GM19238 (cell line): ENCODE data around the gene COL15A1.

Experiments
- DNase-seq: peaks from one replicate; pipeline ENCODE4 v3.0.0; 2011; ENCODE audit warnings: low spot score; ENCODE audit not compliant: insufficient read length

The COL15A1 gene

GRCh38 chr9:99104459-99105151 lies 160.9 kb downstream of the COL15A1 start, which contains the start of gene TGFBR1:
TGFBR1 (plus strand) TSS chr9:99105113; CDS start chr9:99105206, 93 bp downstream.
- peak; percentile 98 for DNase-seq

- peak; percentile 77 for DNase-seq
Observed at GRCh38 chr9:99105152-99106043, 161.7 kb downstream of the COL15A1 start.

- DNase-seq: no peak
Observed at GRCh38 chr9:99106044-99106375, 162.3 kb downstream of the COL15A1 start.

- DNase-seq: no peak
Observed at GRCh38 chr9:99107421-99107820, 163.7 kb downstream of the COL15A1 start.

- no peak for DNase-seq
Observed at GRCh38 chr9:99108131-99108530, 164.4 kb downstream of the COL15A1 start.

- DNase-seq: no peak
Observed at GRCh38 chr9:99109522-99109921, 165.8 kb downstream of the COL15A1 start.

- DNase-seq: no peak
Observed at GRCh38 chr9:99112750-99113413, 169.2 kb downstream of the COL15A1 start.

- no peak for DNase-seq
Observed at GRCh38 chr9:99113414-99114048, 169.8 kb downstream of the COL15A1 start.

- no peak for DNase-seq
Observed at GRCh38 chr9:99114049-99114440, 170.3 kb downstream of the COL15A1 start.

GRCh38 chr9:99114846-99115500 lies 171.3 kb downstream of the COL15A1 start:
- no peak for DNase-seq

- DNase-seq: no peak
Observed at GRCh38 chr9:99116003-99116411, 172.3 kb downstream of the COL15A1 start.

GRCh38 chr9:99118782-99119466 lies 175.2 kb downstream of the COL15A1 start:
- peak; percentile 28 for DNase-seq

- DNase-seq: no peak
Observed at GRCh38 chr9:99119976-99120655, 176.4 kb downstream of the COL15A1 start.
